Progenitor cell of endocrine pancreas (in vitro differentiated cells): ENCODE measurements around the gene CD44. TPM values are rescaled to one million over a fixed set of nuclear protein-coding genes. Genes with fewer than 3 reads are reported as not detected.
A peak's percentile ranks its signal among the peaks of the same experiment; 100 is the strongest.

ENCODE experiments used
- DNase-seq: peaks from one replicate; pipeline ENCODE4 v3.0.0; 2021; ENCODE audit warnings: low spot score; ENCODE audit not compliant: unreplicated experiment
- H3K27ac Mint-ChIP-seq: 2 replicates; pipeline ENCODE4 v1.8.0; 2021; ENCODE audit warnings: mild to moderate bottlenecking, moderate library complexity, mixed read lengths
- H3K27me3 Mint-ChIP-seq: 2 replicates; pipeline ENCODE4 v1.8.0; 2021; ENCODE audit warnings: mixed read lengths
- H3K36me3 Mint-ChIP-seq: 2 replicates; pipeline ENCODE4 v1.8.0; 2022; ENCODE audit warnings: mixed read lengths; ENCODE audit not compliant: insufficient read depth
- H3K4me1 Mint-ChIP-seq: 2 replicates; pipeline ENCODE4 v1.8.0; 2021; ENCODE audit warnings: low read depth, mixed read lengths
- H3K4me3 Mint-ChIP-seq: 2 replicates; pipeline ENCODE4 v1.8.0; 2021; ENCODE audit warnings: low read depth, mild to moderate bottlenecking, moderate library complexity, mixed read lengths
- H3K9me3 Mint-ChIP-seq: 2 replicates; pipeline ENCODE4 v1.8.0; 2021; ENCODE audit warnings: low read depth, mixed read lengths
- CTCF ChIP-seq: fragments of 200-600 bp; sonication (generic); IDR thresholded peaks from one replicate; pipeline ENCODE4 v1.5.0; 2021; ENCODE audit warnings: antibody characterized with exemption, mild to moderate bottlenecking; ENCODE audit not compliant: unreplicated experiment
- total RNA-seq: library from RNA; stranded (reverse); gene quantifications from 2 replicates; pipeline ENCODE4 v1.2.1, GENCODE V29; 2021

Gene CD44
- total RNA-seq, 1 donor from 2014 or later = 1.9 TPM

GRCh38 chr11:35139722-35140282 is 831 bp downstream of the CD44 start:
- Mint-ChIP-seq H3K4me1 (peaks cover 14% of the 10 kb centered on the region), H3K27ac (no peak overlapping the region), H3K27me3 (peaks cover 76% of the 10 kb centered on the region), H3K36me3 (no peaks in the 10 kb centered on the region), H3K9me3 (no peaks in the 10 kb centered on the region), H3K4me3 (peak overlapping the region; percentile 70)
- no peak for TF ChIP-seq CTCF
- DNase-seq = no peak

GRCh38 chr11:35141071-35141470 is 2.1 kb downstream of the CD44 start:
- Mint-ChIP-seq H3K4me1 (peaks cover 14% of the 10 kb centered on the region), H3K9me3 (no peaks in the 10 kb centered on the region)
- TF ChIP-seq CTCF = no peak

GRCh38 chr11:35141571-35141971 is 2.6 kb downstream of the CD44 start:
- peaks cover 14% of the 10 kb centered on the region for H3K4me1 Mint-ChIP-seq
- no peaks in the 10 kb centered on the region for H3K9me3 Mint-ChIP-seq
- peaks cover 72% of the 10 kb centered on the region for H3K27me3 Mint-ChIP-seq
- no peak overlapping the region for H3K4me3 Mint-ChIP-seq
- no peak overlapping the region for H3K27ac Mint-ChIP-seq
- DNase-seq = no peak
- H3K36me3 Mint-ChIP-seq = no peaks in the 10 kb centered on the region
- no peak for TF ChIP-seq CTCF

More at GRCh38 chr11:35141071-35141470, 2.1 kb downstream of the CD44 start:
- DNase-seq = no peak
- Mint-ChIP-seq H3K4me3 (no peak overlapping the region), H3K36me3 (no peaks in the 10 kb centered on the region), H3K27ac (no peak overlapping the region), H3K27me3 (peaks cover 77% of the 10 kb centered on the region)

GRCh38 chr11:35142481-35143075 is 3.6 kb downstream of the CD44 start:
- Mint-ChIP-seq H3K4me3 (no peak overlapping the region), H3K27me3 (peaks cover 63% of the 10 kb centered on the region), H3K27ac (no peak overlapping the region), H3K36me3 (no peaks in the 10 kb centered on the region), H3K9me3 (no peaks in the 10 kb centered on the region), H3K4me1 (peaks cover 14% of the 10 kb centered on the region)
- TF ChIP-seq CTCF = peak; percentile 31
- DNase-seq = no peak

- Mint-ChIP-seq H3K27me3 (peaks cover 59% of the 10 kb centered on the region), H3K36me3 (no peaks in the 10 kb centered on the region), H3K27ac (no peak overlapping the region), H3K9me3 (no peaks in the 10 kb centered on the region), H3K4me3 (no peak overlapping the region), H3K4me1 (peaks cover 11% of the 10 kb centered on the region)
- no peak for DNase-seq
- TF ChIP-seq CTCF = no peak
Measured at GRCh38 chr11:35143297-35144135, 4.5 kb downstream of the CD44 start.
